NCI-H2196 treated with DMSO at 0.1 percent for 48 hours (cell line): ENCODE results near the gene CENPB.
A peak's percentile ranks its signal among the peaks of the same experiment; 100 is the strongest.
"Not testable (repeated sequence)": the region's sequence is repeated elsewhere in the genome, so short reads cannot be mapped to it uniquely, and the experiment has no call there.

Experiments used
- DNase-seq: peaks from one replicate; lab custom pipeline; 2025; ENCODE audit not compliant: unreplicated experiment; lab: John Stamatoyannopoulos, UW

CENPB gene

GRCh38 chr20:3786665-3787323 lies at the start of gene CENPB:
TSS of gene CENPB (minus strand) at chr20:3786740. CDS start at chr20:3786483, 257 bp downstream.
- DNase-seq = peak; percentile 76

DNA sequence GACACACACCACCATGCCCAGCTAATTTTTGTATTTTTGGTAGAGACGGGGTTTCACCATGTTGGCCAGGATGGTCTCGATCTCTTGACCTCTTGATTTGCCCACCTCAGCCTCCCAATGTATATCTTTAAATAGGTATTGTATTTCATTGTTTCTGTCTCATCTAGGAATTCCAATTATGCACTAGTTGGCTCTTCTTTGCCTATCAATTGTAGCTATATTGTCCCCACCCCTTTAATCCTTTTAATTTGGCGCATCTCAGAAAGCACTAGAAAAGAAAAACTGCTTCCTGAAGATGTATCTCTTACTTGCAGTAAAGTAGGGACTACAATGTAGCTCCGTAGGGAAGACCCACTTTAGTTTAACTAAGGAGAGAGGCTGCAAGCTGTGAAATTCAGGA lies 49.6 kb upstream of the CENPB start:
- DNase-seq = no peak

GRCh38 chr20:3829891-3830290 lies 43.4 kb upstream of the CENPB start:
- DNase-seq = not testable (repeated sequence)

DNA sequence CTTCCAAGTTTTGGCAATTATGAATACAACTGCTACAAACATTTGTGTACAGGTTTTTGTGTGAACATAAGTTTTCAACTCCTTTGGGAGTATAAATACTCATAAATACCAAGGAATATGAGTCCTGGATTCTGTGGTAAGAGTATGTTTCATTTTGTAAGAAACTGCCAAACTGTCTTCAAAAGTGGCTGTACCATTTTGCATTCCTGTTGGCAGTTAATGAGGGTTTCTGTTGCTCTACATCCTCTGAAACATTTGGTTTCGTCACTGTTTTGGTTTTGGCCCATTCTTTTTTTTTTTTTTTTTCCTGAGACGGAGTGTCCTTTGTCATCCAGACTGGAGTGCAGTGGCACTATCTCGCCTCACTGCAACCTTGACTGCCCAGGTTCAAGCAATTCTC lies 42.3 kb upstream of the CENPB start:
- no peak for DNase-seq

DNA sequence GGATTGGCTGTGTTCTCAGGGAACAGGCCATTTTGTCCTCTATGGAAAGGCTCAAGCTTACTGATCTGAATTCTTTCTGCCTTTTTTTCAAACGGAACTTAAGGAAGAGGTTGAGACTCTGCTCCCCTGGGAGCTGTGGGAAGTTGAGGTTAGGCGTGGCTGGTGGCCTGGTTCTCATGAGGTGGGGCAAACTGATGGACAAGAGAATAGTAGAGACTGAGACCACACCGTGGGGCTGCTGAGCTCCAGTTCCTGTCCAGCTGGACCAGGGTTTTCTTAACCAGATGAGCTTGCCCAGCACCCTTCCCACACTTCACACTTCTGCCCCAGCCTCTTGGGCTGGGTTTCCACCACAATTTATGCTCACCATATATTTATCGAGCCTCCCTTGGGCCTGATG lies 39.9 kb upstream of the CENPB start:
- DNase-seq = no peak

GRCh38 chr20:3825526-3825925 lies 39.0 kb upstream of the CENPB start:
- DNase-seq = no peak

GRCh38 chr20:3823881-3824280 lies 37.3 kb upstream of the CENPB start:
- DNase-seq = no peak

GRCh38 chr20:3821996-3822395 lies 35.5 kb upstream of the CENPB start:
- DNase-seq = no peak

DNA sequence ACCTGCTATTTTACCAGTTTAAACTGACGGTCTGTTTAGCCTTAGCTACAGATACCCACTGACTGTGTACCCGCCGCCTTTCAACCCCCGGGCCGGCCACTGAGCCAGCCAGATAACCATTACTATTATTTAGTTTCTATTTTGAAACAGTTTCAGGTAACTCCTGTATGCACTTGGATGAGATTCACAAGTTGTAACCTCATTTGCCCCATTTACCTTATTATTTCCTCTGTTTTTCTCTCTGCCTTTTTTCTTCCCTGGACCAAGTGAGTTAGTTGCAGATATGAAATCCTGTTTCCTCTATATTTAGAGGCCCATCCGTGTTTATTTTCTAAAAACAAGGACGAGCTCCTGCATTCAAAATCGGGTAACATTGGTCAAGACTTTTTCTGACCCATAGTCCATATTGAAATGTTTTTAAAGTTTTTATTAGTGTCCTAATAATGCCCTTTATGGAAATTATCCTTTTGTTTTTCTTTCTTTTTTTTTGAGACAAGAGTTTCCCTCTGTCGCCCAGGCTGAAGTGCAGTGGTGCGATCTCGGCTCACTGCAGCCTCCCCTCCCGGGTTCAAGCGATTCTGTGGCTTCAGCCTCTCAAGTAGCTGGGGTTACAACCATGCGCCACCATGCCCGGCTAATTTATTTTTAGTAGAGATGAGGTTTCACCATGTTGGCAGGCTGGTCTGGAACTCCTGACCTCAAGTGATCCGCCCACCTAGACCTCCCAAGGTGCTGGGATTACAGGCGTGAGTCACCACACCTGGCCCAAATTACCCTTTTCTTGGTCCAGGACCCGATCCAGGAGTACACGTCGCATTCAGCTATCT lies 34.6 kb upstream of the CENPB start:
- no peak for DNase-seq

GRCh38 chr20:3820048-3820900 lies 33.7 kb upstream of the CENPB start, which contains the start of gene AP5S1:
TSS of gene AP5S1 (plus strand) at chr20:3820547. CDS start at chr20:3822118, 1,571 bp downstream.
- DNase-seq = peak; percentile 84

DNA sequence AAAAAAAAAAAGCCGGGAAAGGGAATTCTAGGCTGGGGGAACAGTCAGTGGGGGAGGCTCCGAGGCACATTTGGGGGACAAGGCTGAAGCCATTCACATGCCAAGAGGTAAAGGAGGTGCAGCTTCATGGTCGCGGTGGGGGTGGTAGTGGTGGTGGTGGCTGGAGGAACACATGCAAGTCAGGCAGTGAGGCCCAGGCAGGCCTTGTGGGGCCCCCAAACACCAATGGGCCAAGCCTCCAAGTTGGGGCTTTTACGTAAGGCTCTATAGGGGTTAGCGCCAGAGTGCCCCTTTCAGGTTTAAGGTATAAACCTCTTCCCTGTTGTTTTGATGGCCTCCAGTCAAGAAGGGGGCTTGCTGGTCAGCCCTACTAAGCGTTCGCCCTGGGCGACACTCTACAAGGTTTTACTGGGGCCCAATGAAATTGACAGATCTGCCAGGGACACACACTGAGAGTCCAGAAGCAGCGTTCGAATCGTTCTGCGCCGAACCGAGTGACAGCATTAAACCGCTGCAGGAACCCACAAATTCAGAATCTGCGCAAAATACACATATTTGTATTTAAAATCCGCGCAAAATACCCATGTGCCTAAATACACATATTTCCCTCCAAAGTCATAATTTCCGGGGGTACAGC lies 33.0 kb upstream of the CENPB start:
- no peak for DNase-seq

DNA sequence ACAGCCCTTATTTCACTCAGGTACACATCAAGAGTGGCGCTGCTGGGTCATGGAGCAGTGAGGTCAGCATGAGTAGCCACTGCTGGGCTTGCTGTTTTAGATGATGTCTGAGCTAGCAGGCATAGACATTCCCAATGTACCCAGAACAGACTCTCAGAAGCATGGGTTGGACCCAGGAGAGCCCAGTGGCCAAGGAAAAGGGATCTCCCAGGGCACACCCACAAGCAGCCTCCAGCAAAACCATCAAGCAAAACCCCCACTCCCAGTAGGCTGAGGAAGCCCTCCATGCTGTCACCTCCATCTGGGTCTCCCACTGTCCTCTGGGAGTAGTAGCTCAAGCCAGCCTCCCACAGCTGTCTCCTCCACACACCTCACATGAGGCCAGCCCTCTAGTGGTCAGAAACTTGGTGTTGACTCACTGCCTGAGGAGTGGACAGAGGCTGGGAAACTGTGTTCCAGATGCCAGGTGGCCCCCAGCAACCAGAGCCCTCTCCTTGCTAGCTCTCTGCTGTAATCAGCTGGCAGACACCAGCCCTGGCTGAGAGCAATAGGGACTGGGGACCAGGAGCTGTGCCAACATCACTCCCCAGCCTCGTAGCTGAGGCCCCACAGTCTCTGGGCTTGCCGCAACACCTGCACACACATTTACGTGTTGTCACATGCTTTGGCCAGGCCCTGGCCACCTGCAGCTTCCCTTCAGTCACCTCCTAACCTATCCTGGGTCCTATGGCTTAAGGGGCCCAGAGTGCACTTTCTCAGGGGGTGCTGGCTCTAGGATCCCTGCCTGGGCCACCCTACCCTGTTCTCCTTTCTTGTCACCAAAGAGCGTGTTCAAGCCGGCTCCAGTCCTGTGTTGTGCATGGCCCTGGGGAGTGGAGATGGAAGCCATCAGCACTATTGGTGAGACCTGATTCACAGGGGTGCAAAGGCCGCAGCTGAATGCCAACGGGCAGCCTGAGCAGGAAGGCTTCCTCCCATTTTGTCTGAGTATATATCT lies 31.9 kb upstream of the CENPB start:
- peak; percentile 77 for DNase-seq

GRCh38 chr20:3815703-3816315 lies 29.3 kb upstream of the CENPB start:
- DNase-seq = no peak

GRCh38 chr20:3814928-3815495 lies 28.5 kb upstream of the CENPB start:
- DNase-seq = no peak

DNA sequence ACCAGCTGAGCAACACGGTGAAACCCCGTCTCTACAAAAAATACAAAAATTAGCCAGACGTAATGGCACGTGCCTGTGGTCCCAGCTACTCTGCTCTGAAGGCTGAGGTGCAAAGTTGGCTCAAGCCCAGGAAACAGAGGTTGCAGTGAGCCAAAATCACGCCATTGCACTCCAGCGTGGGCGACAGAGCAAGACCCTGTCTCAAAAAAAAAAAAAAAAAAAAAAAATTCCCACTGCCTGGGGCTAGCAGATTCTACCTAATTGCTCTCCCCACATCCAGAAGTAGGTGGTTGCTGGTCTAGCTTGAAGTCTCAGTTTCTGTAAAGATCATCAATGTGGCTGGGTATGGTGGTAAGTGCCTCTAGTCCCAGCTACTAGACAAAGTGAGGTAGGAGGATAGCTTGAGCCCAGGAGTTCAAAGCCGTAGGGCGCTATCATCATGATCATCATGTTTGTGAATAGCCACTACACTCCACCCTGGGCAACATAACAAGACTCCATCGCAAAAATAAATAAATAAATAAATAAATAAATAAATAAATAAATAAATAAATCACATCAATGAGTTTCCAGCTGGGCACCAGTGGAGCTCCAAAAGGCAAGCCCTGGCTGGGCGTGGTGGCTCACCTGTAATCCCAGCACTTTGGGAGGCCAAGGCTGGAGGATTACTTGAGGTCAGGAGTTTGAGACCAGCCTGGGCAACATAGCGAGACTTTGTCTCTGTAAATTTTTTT lies 27.5 kb upstream of the CENPB start:
- no peak for DNase-seq

DNA sequence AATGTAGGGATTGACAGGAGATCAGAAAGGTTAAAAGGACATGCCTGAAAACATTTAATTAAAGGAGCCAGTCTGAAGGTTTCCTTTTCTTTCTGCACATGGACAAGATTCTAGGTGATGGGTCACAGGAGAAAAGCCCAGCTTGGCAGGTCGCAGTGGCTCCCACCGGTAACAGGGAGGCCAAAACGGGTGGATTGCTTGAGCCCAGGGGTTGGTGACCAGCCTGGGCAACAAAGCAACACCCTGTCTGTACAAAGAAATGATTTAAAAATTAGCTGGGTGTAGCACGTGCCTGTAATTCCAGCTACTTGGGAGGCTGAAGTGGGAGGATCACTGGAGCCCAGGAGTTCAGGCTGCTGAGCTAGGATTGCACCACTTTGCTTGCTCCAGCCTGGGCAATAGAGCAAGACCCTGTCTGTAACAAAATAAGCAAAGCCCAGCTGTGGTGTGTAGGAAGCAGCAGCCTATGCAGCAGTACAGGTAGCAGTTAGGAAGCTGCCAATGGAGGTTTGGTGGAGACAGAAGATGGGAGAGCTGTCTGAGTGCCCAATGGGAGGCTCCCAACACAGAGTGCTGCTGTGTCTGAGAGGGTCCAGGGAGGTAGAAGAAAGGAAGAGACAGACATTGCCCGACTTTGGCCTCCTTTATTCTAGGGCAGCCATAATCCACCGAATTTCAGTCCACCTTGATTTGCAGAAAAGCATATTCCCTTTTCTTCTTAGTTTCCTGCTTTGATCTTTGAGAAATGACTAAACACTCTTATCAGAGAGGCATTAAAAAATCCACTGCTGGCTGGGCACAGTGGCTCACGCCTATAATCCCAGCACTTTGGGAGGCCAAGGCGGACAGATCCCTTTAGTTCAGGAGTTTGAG lies 26.7 kb upstream of the CENPB start:
- no peak for DNase-seq

- DNase-seq = no peak
Measured at GRCh38 chr20:3812259-3812681, 25.7 kb upstream of the CENPB start.
